WTC11 (cell line): ENCODE measurements around the gene ARHGAP42.

Experiments used
- ATF3 ChIP-seq: sonication (generic); formaldehyde crosslinking; conservative IDR thresholded peaks from 2 replicates; pipeline ENCODE4 v1.8.1; 2022; ENCODE audit warnings: mild to moderate bottlenecking, missing genetic modification reagents
- CTCF ChIP-seq: fragments of 200-600 bp; IDR thresholded peaks from 2 replicates; pipeline ENCODE4 v1.8.0; 2022; ENCODE audit warnings: antibody characterized with exemption
- ELF4 ChIP-seq: sonication (generic); formaldehyde crosslinking; IDR thresholded peaks from 2 replicates; pipeline ENCODE4 v1.8.1; 2022; ENCODE audit warnings: low read depth, mild to moderate bottlenecking, moderate library complexity, missing genetic modification reagents
- JUN ChIP-seq: sonication (generic); formaldehyde crosslinking; IDR thresholded peaks from 2 replicates; pipeline ENCODE4 v1.8.0; 2023; ENCODE audit warnings: mild to moderate bottlenecking, missing genetic modification reagents
- NR3C1 ChIP-seq: sonication (generic); formaldehyde crosslinking; conservative IDR thresholded peaks from 2 replicates; pipeline ENCODE4 v1.8.1; 2023; ENCODE audit warnings: low read depth, mild to moderate bottlenecking, missing genetic modification reagents
- ZNF138 ChIP-seq: sonication (generic); formaldehyde crosslinking; conservative IDR thresholded peaks from 2 replicates; pipeline ENCODE4 v1.8.1; 2022; ENCODE audit warnings: mild to moderate bottlenecking, moderate library complexity, missing genetic modification reagents
- ZNF416 ChIP-seq: fragments of 250-450 bp; sonication (Bioruptor Pico); IDR thresholded peaks from 2 replicates; pipeline ENCODE4 v1.9.0; 2021; ENCODE audit warnings: mild to moderate bottlenecking, inconsistent platforms
- ZNF532 ChIP-seq: fragments of 250-450 bp; sonication (Bioruptor Pico); IDR thresholded peaks from 2 replicates; pipeline ENCODE4 v1.9.0; 2021; ENCODE audit warnings: mild to moderate bottlenecking, borderline replicate concordance
- TF ChIP-seq, protein P1 (sequence below): sonication (generic); formaldehyde crosslinking; IDR thresholded peaks from 2 replicates; pipeline ENCODE4 v1.8.1; 2022; ENCODE audit warnings: low read depth, missing genetic modification reagents, borderline replicate concordance
- TF ChIP-seq, protein P2 (sequence below): sonication (generic); formaldehyde crosslinking; IDR thresholded peaks from 2 replicates; pipeline ENCODE4 v1.8.1; 2023; ENCODE audit warnings: mild to moderate bottlenecking, moderate library complexity, missing genetic modification reagents

- TF ChIP-seq JUN (no peak), CTCF (no peak), NR3C1 (no peak), ZNF138 (no peak), ELF4 (no peak), ATF3 (no peak), ZNF532 (no peak), ZNF416 (no peak)
- TF ChIP-seq, protein P1, sequence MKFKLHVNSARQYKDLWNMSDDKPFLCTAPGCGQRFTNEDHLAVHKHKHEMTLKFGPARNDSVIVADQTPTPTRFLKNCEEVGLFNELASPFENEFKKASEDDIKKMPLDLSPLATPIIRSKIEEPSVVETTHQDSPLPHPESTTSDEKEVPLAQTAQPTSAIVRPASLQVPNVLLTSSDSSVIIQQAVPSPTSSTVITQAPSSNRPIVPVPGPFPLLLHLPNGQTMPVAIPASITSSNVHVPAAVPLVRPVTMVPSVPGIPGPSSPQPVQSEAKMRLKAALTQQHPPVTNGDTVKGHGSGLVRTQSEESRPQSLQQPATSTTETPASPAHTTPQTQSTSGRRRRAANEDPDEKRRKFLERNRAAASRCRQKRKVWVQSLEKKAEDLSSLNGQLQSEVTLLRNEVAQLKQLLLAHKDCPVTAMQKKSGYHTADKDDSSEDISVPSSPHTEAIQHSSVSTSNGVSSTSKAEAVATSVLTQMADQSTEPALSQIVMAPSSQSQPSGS (CRISPR knock-in tag), result no peak
- TF ChIP-seq, protein P2, sequence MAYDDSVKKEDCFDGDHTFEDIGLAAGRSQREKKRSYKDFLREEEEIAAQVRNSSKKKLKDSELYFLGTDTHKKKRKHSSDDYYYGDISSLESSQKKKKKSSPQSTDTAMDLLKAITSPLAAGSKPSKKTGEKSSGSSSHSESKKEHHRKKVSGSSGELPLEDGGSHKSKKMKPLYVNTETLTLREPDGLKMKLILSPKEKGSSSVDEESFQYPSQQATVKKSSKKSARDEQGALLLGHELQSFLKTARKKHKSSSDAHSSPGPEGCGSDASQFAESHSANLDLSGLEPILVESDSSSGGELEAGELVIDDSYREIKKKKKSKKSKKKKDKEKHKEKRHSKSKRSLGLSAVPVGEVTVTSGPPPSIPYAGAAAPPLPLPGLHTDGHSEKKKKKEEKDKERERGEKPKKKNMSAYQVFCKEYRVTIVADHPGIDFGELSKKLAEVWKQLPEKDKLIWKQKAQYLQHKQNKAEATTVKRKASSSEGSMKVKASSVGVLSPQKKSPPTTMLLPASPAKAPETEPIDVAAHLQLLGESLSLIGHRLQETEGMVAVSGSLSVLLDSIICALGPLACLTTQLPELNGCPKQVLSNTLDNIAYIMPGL, result no peak
Measured at GRCh38 chr11:100851147-100851546, 164.1 kb downstream of the ARHGAP42 start.
